Right lobe of liver (tissue), 6 donors: ENCODE results near the gene HOXB1. TPM values are rescaled to one million over a fixed set of nuclear protein-coding genes. Genes with fewer than 3 reads are reported as not detected.

Experiments used
- ATAC-seq, 4 donors: fragments of 200-7000 bp; cut with Tn5 transposase; one replicate each; pipeline ENCODE4 v1.9.1; 2020; ENCODE audit warnings: mild to moderate bottlenecking in 4 of 4, moderate library complexity in 4 of 4
- DNase-seq, 3 donors: peaks; one replicate each; pipeline ENCODE4 v3.0.0-alpha.2; 2020
- H3K27ac ChIP-seq, 3 donors: fragments of 200-600 bp; one replicate each; pipeline ENCODE4 v1.8.0; 2022
- H3K27me3 ChIP-seq, 2 donors: fragments of 200-600 bp; one replicate each; pipeline ENCODE4 v1.8.0; 2022
- H3K36me3 ChIP-seq, 4 donors: fragments of 200-600 bp; sonication (generic) in 1 of 4; one replicate each; pipeline versions ENCODE4 v1.5.1 to v1.8.0; 2017 to 2022; ENCODE audit warnings: control low read depth in 1 of 4
- H3K4me1 ChIP-seq, 4 donors: fragments of 200-600 bp; sonication (generic) in 1 of 4; one replicate each; pipeline versions ENCODE4 v1.5.1 to v1.8.0; 2017 to 2022; ENCODE audit warnings: control low read depth in 1 of 4
- H3K4me3 ChIP-seq, 3 donors: fragments of 200-600 bp; one replicate each; pipeline ENCODE4 v1.8.0; 2022
- H3K9me3 ChIP-seq, 4 donors: fragments of 200-600 bp; sonication (generic) in 1 of 4; one replicate each; pipeline versions ENCODE4 v1.5.1 to v1.8.0; 2017 to 2022; ENCODE audit warnings: control low read depth in 1 of 4
- POLR2A ChIP-seq: fragments of 450-650 bp; IDR thresholded peaks from one replicate; pipeline ENCODE4 v1.6.1; 2017; ENCODE audit warnings: antibody characterized with exemption, mild to moderate bottlenecking
- WGBS: methylation state at CpG from one replicate; pipeline ENCODE4 v1.1.6; 2018; ENCODE audit warnings: low coverage, low lambda C conversion rate; ENCODE audit not compliant: insufficient coverage; ENCODE audit errors: missing lambda C conversion rate; 5-methylcytosine and 5-hydroxymethylcytosine counted together
- intact Hi-C, 2 donors: fragments of 100-400 bp; cut with DNase I; formaldehyde crosslinking; loops; one replicate each; pipeline versions ENCODE4 v1.11.2 to v1.14.1; 2022
- total RNA-seq, 6 experiments: library from RNA; depleted of rRNA in 2 of 6; stranded (reverse); fragments of >200 nt in 2 of 6; fragmentation: NEBNext Ultra II Directional in 3 of 6; extraction: Animal tissue kit (Norgen Biotek cat#: 25700) in 3 of 6; gene quantifications; one replicate each; pipeline versions ENCODE4 v1.1.0 to v1.2.4, GENCODE V29; 2016 to 2023
- TF ChIP-seq, protein P1 (sequence below), 4 donors: fragments of 200-600 bp in 3 of 4; fragments of 450-650 bp in 1 of 4; IDR thresholded peaks; one replicate each; pipeline versions ENCODE4 v1.5.1 to v1.8.0; 2016 to 2022; ENCODE audit warnings: antibody characterized with exemption in 4 of 4, mild to moderate bottlenecking in 2 of 4
- donor health status: DM: no; HTN: yes; CAD: no.
- donor health status: DM: no; HTN: no; CAD: no.
- donor health status: DM: no; HTN: no; CAD: no.
- donor health status: DM: no; HTN: yes; CAD: no.
- donor health status: DM: no; HTN: yes; CAD: no.

HOXB1 gene
- total RNA-seq, 6 experiments from 2014 or later: not detected

DNA sequence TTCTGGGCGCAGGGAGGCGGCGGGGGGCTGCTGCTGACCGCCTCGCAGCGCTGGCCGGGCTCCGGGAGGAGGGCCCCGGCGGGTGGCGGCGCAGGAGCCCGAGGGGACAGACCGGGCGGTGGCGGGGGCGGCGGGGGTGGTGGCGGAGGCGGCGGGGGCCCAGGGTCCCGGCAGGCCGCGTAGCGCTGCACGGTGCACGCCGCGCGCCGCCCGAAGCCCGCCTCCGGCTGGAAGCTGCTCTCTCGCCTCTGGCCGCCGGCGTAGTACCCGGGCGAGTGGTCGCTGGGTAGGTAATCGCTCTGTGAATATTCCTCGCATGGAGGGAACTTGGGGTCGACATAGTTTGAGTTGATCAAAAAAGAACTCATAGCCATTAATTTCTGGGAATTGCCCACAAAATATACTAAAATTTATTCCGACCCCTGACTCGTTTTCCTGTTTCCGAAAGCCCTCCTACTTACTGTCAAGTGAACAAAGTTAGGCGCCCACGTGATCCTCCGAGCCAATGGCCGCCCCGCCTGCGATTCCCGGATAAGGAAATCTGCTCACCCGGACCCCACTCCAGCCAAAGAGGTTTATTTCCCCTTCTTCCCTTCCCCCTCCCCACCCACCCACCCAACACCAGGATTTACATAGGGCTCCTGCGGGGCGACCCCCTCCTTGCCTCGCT, 47.3 kb upstream of the HOXB1 start, which contains the start of gene HOXB4:
TSS of gene HOXB4 (minus strand) at position 405 of the 670 bp plus-strand sequence. CDS start at position 374, 31 bp downstream.
- no peaks in the 10 kb centered on the region for H3K9me3 ChIP-seq
- H3K27me3 ChIP-seq: peaks cover 0 to 48% of the 10 kb centered on the region in 2 donors
- TF ChIP-seq, protein P1, sequence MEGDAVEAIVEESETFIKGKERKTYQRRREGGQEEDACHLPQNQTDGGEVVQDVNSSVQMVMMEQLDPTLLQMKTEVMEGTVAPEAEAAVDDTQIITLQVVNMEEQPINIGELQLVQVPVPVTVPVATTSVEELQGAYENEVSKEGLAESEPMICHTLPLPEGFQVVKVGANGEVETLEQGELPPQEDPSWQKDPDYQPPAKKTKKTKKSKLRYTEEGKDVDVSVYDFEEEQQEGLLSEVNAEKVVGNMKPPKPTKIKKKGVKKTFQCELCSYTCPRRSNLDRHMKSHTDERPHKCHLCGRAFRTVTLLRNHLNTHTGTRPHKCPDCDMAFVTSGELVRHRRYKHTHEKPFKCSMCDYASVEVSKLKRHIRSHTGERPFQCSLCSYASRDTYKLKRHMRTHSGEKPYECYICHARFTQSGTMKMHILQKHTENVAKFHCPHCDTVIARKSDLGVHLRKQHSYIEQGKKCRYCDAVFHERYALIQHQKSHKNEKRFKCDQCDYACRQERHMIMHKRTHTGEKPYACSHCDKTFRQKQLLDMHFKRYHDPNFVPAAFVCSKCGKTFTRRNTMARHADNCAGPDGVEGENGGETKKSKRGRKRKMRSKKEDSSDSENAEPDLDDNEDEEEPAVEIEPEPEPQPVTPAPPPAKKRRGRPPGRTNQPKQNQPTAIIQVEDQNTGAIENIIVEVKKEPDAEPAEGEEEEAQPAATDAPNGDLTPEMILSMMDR (IDR thresholded peaks at IDR 0.05): no peak
- no peak for TF ChIP-seq POLR2A
- intact Hi-C loops: no loop called here
- peak within 1 kb of the TSS; percentile 57 to 91 (median 63) for H3K27ac ChIP-seq
- ATAC-seq: peak; percentile 58 to 69 (median 60)
- no peaks in the 10 kb centered on the region for H3K36me3 ChIP-seq
- 3% methylated on average over 20 of the region's 58 CpGs for WGBS
- DNase-seq: peak; percentile 67 to 77 (median 72)
- peak within 1 kb of the TSS; percentile 27 to 46 (median 36) for H3K4me3 ChIP-seq
- peaks cover 0 to 7% (median 0%) of the 10 kb centered on the region in 4 donors for H3K4me1 ChIP-seq

DNA sequence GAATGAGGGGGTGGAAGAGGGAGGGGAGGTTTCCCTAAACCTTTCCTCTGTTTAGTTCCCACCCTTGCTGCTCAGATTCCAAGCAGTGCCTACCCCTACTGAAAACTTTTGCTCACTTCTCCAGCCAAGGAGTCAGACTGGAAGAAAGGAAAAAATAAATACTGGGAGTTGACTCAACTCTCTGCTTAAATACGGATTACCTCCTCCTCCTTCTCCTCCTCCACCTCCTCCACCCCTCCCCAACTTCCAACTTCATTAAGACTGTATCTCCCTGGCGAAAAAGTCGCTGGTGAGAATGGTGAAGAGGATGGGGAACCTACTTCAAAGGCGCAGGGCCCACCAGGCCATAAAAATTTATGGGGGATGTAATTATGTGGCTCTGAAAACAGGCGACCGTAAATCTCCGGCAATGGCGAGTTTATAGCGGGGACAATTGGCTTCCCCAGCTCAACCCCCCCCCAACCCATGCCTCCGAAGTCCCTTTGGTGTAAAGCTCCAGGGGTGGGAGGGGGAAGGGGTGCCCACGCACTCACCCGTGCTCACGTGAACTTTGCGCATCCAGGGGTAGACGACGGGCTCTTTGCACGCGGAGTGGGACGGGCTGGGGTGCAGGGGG, 46.6 kb upstream of the HOXB1 start:
- WGBS: 2% methylated on average over 17 of the region's 19 CpGs

DNA sequence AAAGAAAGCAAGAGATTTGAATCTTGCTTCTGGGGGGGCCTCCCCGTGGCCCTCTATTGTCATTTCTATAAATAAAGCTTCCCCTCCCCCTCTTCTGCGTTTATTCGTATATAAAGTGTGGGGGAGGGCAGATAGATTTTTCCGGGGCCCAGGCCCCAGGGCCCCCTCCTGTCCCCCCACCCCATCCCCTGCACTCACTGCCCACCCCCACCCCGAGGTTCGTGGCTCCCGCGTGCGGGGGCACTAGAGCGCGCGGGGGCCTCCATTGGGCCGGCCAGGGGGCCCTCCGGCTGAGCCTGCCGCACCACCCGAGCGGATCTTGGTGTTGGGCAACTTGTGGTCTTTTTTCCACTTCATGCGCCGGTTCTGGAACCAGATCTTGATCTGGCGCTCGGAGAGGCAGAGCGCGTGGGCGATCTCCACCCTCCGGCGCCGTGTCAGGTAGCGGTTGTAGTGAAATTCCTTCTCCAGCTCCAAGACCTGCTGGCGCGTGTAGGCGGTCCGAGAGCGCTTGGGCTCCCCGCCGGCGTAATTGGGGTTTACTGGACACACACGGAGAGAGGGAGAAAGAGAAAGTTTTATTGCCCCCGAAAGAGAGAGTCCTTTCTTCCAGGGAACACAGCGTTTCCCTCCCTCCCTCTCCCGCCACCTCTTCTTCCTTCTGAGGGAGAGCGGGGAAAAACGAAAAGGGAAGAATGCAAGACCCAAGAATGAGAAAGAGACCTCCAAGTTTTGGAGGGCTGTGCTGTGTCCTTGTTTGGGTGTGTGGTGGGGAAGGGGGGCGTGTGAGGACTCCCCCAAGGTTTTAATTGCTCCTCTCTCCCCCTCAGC, 45.9 kb upstream of the HOXB1 start:
- intact Hi-C loops: no loop called here
- H3K27ac ChIP-seq: peak overlapping the region; percentile 52 to 79 (median 63)
- DNase-seq (no peak), ATAC-seq (no peak)
- H3K27me3 ChIP-seq: peaks cover 0 to 36% of the 10 kb centered on the region in 2 donors
- H3K4me1 ChIP-seq: peaks cover 0 to 7% (median 0%) of the 10 kb centered on the region in 4 donors
- TF ChIP-seq POLR2A: no peak
- TF ChIP-seq, protein P1 (IDR thresholded peaks at IDR 0.05): no peak
- H3K4me3 ChIP-seq: peak overlapping the region; percentile 14 to 46 (median 16)
- no peaks in the 10 kb centered on the region for H3K9me3 ChIP-seq
- 5% methylated on average over 31 of the region's 43 CpGs for WGBS
- H3K36me3 ChIP-seq: no peaks in the 10 kb centered on the region

More for the DNA sequence above, 46.6 kb upstream of the HOXB1 start:
- H3K27ac ChIP-seq: peak overlapping the region; percentile 57 to 79 (median 63)
- ATAC-seq (no peak), DNase-seq (no peak)
- H3K4me1 ChIP-seq: peaks cover 0 to 7% (median 0%) of the 10 kb centered on the region in 4 donors
- peak overlapping the region; percentile 14 to 46 (median 27) for H3K4me3 ChIP-seq
- H3K36me3 ChIP-seq: no peaks in the 10 kb centered on the region
- H3K27me3 ChIP-seq: peaks cover 0 to 42% of the 10 kb centered on the region in 2 donors
- H3K9me3 ChIP-seq: no peaks in the 10 kb centered on the region
- intact Hi-C loops: no loop called here
- no peak for TF ChIP-seq POLR2A
- TF ChIP-seq, protein P1 (IDR thresholded peaks at IDR 0.05): no peak

DNA sequence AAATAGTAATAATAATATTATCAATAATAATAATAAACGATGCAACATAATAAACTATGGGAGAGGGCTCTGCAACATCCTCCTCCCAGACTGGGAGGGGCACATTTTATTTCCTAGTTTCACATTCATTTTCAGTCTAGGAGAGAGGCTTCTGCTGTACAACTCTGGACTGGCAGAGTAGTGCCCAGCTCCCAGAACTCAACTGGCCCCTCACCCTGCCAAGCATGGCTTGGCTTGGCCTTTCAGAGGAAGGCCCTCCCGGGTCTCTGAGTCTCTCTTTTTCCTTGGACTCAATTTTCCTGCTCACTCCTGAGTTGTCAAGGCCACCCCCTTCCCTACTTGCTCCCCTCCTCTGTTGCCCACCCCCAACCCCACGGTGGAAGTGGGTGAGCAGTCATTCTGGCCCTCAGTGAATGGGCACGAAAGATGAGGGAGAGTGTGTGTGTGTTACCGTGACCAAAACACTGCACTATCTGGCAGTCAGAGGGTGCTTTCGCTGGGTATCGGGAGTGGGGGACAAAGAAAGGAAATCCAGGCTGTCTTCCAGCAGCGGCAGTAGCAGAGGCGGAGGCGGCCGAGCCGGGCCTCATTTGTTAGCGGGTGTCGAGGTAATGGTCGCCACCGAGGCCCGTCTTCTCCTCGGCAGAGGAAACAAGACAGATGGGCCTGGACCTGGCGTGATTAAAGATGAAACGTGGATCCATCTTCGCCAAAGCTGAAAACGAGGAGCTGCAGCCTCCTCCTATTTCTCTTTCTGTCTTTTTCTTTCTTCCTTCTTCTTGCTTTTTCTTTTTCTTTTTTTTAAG, 45.1 kb upstream of the HOXB1 start:
- peaks cover 0 to 28% of the 10 kb centered on the region in 2 donors for H3K27me3 ChIP-seq
- intact Hi-C loops: no loop called here
- no peaks in the 10 kb centered on the region for H3K9me3 ChIP-seq
- peak overlapping the region in 1 of 3 donors; percentile 16 for H3K4me3 ChIP-seq
- H3K36me3 ChIP-seq: no peaks in the 10 kb centered on the region
- no peak for TF ChIP-seq POLR2A
- TF ChIP-seq, protein P1 (IDR thresholded peaks at IDR 0.05): no peak
- 19% methylated on average over 22 of the region's 22 CpGs for WGBS
- H3K27ac ChIP-seq: peak overlapping the region; percentile 52 to 79 (median 63)
- DNase-seq (peak in 1 of 3 donors; percentile 35), ATAC-seq (peak; percentile 12 to 41 (median 26))
- H3K4me1 ChIP-seq: peaks cover 0 to 7% (median 0%) of the 10 kb centered on the region in 4 donors
